KBM-7 (cell line): ENCODE data around the gene CASZ1.

Experiments
- DNase-seq: peaks from one replicate; pipeline ENCODE4 v3.0.0-alpha.2; 2015
- in situ Hi-C: fragments of 300-500 bp; cut with MboI; formaldehyde crosslinking; loops from 2 replicates; pipeline ENCODE4 v1.14.3; 2020; ENCODE audit warnings: low sequenced_read_pairs, low pct_unique_long_range_greater_than_20kb, mixed read lengths

Gene CASZ1

GRCh38 chr1:10682108-10682445, 114.4 kb downstream of the CASZ1 start:
- no peak for DNase-seq
- in situ Hi-C loops = no loop called here

GRCh38 chr1:10681296-10682107, 114.9 kb downstream of the CASZ1 start:
- in situ Hi-C loops = no loop called here

DNA sequence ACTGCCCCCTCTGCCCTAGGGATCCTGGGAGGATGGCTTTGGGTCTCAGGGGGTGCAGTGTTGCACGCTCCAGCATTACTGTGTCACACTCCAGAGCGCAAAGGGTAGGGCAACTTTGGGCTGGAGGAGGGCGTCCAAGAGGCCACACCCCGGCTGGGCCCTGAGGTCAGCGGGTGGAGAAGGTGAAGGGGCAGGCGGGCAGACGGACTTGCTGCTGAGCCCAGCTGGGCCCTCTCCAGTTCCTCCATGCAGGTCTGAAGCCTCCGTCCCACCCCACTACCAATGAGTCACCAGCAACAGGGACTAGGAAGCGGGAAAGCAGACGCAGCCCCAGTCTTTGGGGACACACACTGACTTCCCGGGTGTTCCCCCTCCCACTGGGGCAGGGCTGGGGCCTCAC, 116.0 kb downstream of the CASZ1 start:
- in situ Hi-C loops = no loop called here
- no peak for DNase-seq

More at GRCh38 chr1:10681296-10682107, 114.9 kb downstream of the CASZ1 start:
- no peak for DNase-seq

DNA sequence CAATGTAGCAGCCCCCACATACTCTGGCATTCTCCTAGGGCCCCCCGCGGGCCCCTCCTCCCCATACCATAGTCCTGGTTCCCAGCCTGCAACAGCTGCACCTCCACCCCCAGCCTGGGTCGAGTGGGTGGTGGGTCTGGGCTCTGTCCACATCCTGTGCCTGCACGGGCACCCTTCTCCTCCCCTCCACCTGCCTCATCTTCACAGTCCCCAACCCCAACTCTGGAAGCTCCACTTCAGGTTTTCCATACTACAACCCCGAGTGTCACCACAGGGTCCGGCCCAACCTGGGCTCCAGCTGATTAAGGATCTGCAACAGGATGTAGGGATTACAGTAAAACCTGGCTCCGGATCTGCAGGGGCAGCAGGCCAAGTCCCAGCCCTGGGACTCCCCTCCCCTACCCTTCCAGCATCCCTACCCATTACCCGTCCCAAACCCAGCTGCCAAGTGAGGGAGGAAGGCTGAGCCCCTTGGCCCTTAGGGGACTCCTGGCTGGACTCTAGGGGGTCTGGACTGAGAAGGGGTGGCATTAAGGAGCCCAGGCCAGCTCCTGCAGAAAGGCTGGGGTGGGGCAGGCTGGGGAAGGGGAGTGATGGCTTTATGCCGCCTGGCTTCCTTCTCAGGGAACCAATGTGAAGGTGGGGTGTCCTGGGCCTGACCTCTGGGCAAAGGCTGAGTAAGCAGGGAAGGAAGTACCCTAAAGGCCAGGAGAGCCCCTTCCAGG, 116.8 kb downstream of the CASZ1 start:
- DNase-seq = peak; percentile 45
- in situ Hi-C loops = no loop called here

DNA sequence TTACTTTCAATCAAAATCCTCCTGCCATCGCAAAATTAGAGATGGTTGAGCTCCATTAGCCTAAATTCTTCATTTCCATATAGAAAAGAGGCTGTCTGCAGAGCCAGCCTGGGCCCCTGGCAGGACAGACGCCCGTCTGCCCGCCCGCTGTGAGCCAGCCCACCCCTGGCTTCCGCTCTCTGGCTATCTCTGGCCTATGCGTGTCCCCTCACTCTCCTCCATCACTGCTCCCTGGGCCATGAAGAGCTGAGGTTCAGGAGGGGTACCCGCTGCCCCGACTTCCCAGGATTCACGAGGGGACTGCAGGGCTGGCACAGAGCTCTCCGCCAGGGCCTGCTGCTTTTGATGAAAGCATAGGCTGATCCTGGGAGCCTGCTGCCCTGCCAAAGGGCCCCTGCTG, 117.6 kb downstream of the CASZ1 start:
- in situ Hi-C loops = no loop called here
- DNase-seq = no peak

DNA sequence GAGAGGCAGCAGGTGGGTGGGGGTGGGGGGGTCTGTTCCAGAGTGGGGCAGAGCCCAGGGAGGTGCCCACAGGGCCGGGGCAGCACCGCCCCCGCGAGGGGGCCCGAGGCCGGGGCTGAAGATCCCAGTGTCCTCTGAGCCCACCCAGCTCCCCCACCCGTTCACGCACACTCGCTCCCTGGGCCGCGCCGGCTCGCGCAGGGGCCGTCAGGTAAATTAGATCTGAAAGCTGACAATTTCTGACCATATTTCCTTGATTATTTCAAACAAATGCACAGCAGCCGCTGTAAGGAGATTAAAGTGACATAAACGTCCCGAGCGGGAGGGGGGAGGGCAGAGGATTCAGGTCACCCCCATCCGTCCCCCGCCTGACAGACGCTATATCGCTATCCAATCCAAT, 118.0 kb downstream of the CASZ1 start:
- in situ Hi-C loops = no loop called here
- DNase-seq = no peak

DNA sequence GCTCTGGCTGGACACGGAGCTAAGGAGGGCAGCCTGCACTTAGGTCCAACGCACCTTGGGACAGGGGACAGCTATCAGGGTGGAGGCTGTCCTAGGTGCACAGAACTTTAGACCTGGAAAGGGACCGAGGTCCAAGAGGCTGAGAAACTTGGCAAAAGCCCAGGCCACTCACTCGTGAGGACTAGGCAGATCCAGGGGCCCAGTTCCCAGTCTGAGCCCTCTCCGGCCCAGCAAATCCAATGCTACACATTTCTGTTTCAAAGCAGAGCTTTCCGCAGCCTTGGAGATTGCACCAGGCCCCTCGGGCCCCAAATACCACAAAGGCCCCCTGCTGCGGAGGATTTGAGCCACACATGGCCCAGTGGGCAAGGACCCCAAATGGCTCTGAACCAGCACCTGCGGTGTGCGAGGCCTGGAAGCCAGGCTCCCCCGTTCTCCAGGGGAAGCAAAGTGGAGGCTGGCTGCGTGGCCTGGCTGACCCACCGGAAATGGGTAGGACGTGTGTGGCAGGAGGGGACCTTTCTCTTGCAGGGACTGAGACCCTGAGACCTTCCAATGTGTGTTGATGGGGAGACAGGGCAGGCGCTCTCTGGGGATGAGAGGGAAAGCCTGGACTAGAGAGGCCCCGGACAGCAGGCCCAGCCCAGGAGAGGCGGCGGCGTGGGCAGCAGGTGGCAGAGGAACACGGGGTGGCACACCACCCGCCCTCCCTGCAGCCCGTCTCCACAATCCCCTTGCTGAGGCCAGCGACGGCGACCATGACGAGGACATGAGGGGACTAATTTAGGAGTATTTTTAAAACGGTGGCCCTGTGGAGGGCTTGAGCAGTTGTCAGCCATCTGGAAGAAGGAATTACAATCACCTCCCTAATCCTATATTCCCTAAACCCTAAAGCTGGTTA, 118.7 kb downstream of the CASZ1 start:
- no peak for DNase-seq
- in situ Hi-C loops = no loop called here

- no peak for DNase-seq
- in situ Hi-C loops = no loop called here
Measured at GRCh38 chr1:10676963-10677362, 119.5 kb downstream of the CASZ1 start.

DNA sequence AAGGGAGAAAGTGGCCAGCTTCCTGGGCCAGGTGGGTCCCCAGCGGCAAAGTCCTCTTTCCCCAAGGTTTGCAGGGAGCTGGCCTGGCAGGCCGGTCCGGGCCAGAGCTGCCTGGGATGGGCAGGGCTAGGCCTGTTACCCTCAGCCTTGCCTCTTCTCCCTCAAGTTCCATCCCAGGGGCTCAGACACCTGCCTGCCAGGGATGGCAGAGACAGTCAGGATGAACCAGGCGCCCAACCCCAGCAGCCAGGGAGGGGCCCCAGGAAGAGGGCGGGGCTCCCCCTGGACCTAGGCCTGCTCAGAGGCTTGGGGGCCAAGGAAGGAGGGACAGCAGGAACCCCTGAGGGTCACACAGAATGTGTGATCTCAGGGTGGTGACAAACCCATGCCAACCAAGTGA, 120.6 kb downstream of the CASZ1 start:
- in situ Hi-C loops = no loop called here
- DNase-seq = no peak

DNA sequence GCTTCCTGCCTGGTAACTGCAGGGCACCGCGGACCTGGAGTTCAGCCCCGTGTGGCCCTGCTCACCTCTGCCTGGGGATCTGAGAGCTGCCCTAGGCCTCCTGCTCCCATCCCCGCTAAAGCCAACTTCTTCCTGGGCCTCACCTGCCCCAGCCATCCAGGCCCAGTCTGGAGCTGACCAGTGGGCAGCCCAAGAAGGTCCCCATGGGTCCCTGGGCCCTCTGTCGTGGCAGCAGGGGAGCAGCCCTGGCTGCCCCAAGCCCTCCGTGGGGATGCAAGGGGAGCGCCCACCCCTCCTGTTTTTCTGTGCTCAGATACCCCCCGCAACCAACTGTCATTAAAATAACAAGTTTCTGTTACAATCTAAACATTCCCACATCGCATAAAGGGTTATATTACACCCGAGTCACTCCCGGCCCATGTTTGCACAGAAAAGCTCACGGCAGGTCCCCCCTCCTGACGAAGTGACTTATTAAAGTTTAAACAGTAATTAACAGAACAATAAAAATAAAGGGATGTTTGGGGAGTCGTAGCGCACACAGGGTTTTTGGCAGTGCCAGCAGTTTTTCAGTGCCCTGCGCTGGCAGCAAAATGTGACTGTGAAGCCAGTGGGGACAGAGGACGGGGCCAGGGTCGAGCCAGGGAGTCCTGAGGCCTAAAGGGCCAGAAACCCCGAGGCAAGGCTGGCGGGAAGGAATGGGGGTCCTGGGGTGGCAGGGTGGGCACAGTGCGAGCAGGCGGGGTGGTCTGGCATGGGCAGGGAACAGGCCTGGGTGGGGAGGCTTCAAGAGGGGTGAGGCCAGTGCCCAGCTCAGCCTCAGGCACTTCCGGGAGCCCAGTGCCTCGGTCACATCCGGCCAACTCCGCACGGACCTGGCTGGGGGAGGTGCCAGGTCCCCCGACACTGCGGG, 121.5 kb downstream of the CASZ1 start:
- DNase-seq = no peak
- in situ Hi-C loops = no loop called here

DNA sequence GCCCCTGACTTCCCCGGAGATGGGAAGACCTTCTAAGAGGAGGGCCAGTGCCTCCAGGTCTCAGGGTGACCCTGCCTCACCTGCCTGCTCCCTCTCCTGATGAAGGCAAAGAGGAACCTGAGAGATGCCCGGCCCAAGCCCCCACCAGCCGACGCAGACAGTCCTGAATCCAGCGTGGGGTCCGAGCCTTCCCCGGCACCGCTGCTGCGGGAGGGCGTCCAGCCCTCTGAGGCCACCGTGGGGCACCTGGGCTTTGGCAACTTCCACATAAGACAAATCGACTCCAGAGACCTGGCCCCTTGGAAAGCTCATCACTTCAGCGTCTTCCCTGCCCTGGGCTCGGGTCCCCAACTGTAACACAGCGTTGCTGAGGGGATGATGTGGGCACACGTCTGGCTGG, 122.2 kb downstream of the CASZ1 start:
- in situ Hi-C loops = no loop called here
- no peak for DNase-seq

GRCh38 chr1:10673109-10673711, 123.2 kb downstream of the CASZ1 start:
- DNase-seq = no peak
- in situ Hi-C loops = no loop called here

DNA sequence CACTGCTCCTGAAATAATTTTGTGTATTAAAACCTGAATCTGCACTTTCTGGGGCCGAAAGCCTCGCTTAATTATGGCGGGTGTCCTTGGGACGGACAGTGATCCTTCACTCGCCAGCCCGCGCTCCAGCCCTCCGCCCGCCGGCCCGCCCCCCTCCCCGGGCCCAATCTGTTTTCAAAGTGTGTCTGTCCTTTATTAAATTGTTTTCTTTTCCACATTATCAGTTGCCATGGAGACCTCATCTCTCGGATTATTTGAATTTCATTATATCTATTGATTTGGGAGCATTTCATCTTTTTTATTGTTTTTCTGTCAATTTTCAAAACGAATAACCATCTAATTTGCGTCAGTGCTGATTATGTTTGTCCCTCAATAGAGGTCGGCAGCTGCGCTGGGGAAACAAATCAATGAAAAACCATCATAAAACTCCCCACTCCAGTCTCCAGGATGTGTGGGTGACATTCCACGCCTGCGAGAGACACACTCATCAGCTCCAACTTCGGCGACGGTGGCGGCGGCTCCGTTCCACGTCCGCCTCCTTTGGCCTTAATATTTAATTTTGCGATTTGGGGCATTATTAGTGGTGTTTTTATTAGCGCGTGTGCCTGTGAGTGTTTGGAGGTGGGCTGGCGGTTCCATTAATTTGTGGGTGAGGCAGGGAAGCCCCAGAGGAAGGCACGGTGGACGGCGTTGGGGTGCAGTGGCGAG, 123.9 kb downstream of the CASZ1 start:
- in situ Hi-C loops = no loop called here
- no peak for DNase-seq

GRCh38 chr1:10671622-10672342, 124.7 kb downstream of the CASZ1 start:
- DNase-seq = no peak
- in situ Hi-C loops = no loop called here

DNA sequence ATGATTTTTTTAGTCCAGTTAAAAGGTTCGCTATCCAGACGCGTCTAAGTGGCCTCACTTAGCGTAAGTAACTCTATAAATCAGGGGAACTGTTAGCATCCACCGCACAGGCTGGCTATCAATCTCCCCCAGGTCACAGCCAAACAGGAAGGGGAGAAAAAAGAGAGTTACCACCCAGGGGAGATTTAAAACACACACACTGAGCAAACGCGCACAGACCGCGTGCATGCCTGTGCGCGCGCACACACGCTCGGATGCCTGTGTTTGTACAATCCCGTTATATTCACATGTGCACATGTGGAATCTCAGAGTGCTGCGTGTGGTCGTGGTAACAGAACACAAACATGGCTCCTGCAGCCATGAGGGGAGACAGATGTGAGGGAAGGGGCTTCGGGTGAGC, 125.4 kb downstream of the CASZ1 start:
- DNase-seq = no peak
- in situ Hi-C loops = no loop called here

DNA sequence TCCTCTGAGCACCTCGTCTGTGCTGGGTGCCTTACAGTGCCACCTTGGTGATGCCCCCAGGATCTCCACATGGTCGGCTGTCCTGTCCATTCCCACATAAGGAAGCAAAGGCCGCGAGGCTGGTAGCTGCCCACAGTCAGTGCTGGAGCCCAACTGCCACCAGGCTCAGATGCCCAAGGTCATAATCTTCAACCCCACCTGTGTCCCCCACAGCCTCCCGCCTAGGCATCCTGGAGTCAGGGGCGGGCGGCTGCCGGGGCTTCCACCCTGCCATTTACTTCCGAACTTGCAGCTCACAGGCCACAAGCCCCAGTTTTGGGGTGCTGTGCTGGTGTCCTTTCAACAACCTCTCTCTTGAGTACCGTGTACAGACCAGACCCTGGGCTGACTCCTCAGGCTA, 126.3 kb downstream of the CASZ1 start:
- in situ Hi-C loops = no loop called here
- DNase-seq = no peak

- DNase-seq = no peak
- in situ Hi-C loops = no loop called here
Measured at GRCh38 chr1:10669570-10669969, 126.9 kb downstream of the CASZ1 start.
